Fibroblast of mammary gland (primary cell): ENCODE results near the gene DLG5.

Source experiments
- DNase-seq: peaks from one replicate; pipeline ENCODE4 v3.0.0-alpha.2; 2010; ENCODE audit warnings: low read depth
- H3K4me3 ChIP-seq: 2 replicates; pipeline ENCODE4 v1.5.1; 2011; ENCODE audit warnings: low read depth, mild to moderate bottlenecking, low read length, moderate library complexity; ENCODE audit not compliant: control insufficient read depth
- CTCF ChIP-seq: conservative IDR thresholded peaks from 2 replicates; pipeline ENCODE4 v1.5.1; 2011; ENCODE audit warnings: low read depth, low read length, inconsistent platforms; ENCODE audit not compliant: control insufficient read depth, insufficient read depth

DLG5 gene

GRCh38 chr10:77904100-77904840 lies 22.3 kb downstream of the DLG5 start:
- no peak for DNase-seq
- TF ChIP-seq CTCF, result no peak
- H3K4me3 ChIP-seq, result no peak overlapping the region

GRCh38 chr10:77902159-77902558 lies 24.4 kb downstream of the DLG5 start:
- no peak for DNase-seq
- no peak overlapping the region for H3K4me3 ChIP-seq
- TF ChIP-seq CTCF, result no peak

DNA sequence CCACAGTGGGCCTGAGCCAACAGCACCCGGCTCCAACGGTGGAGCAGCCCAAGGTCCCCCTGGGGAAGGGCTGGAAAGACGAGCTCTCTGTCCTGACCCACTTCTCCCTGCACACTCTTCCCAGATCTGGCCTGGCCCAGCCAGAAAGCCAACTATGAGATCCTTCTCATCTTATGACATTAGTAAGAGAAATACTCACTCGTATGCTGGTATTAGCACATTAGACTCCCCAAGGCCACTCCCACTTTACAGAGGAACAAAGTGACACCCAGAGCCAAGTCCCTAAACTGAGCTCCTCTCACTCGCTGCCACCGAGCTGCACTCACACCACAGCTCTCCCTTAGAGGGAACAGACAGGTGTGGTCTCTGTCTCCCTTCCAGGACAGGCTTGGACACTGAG lies 24.8 kb downstream of the DLG5 start:
- TF ChIP-seq CTCF, result no peak
- no peak for DNase-seq
- H3K4me3 ChIP-seq, result no peak overlapping the region

- no peak overlapping the region for H3K4me3 ChIP-seq
- no peak for DNase-seq
- no peak for TF ChIP-seq CTCF
These were observed 26.9 kb downstream of the DLG5 start for GRCh38 chr10:77899690-77900089.

DNA sequence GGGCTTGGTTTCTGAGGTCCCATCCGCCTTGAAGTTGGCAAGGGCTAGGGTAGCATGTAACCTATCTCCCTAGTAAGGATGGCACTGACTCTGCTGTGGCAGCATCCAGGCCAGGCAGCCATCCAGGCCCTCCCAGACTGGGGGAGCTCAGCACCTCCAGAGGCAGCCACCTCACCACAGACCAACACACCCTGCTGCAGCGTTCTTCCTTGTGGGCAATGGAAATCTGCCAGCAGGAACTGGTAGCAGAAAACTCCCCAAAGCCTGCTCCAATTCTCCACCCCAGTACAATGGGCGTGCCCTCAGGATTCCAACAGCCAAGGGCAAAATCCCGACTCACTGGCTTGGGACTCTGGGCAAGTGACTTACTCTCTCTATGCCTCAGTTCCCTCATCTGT lies 27.5 kb downstream of the DLG5 start:
- peak; percentile 65 for DNase-seq
- TF ChIP-seq CTCF, result no peak
- H3K4me3 ChIP-seq, result no peak overlapping the region

DNA sequence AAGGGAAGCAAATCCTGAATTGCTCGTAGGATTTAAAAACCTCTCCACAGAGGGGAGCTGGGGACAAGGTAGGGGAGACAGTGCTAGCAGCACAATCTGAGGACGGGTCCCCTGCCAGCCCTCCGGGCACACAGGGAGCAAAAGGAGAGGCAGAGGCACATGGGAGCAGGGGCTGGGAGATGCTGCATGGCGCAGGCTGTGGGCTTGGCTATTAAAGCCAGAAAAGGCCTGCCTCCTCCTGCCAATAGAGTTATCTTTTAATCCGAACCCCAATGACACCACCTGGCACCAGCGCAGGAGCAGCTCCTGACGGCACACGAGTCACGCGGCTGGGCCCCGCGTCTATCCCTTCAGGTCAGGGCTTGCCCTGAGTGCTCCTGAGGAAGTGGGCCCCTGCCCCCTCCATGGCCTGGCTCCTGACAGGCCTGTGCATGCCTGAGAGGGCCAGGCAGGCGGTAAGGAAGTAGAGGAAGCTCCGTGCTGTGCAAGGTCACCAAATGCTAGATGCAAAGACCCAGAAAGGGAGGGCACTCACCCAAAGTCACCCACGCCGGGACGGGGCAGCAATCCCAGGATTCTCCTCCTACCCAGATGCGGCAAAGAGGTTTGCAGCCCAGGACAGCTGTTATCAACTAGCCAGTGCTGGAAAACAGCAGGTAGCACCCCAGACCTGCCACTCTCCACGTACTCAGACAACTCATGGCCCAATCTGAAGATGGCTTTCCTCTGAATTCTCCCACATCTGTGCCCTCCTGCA lies 28.1 kb downstream of the DLG5 start:
- no peak for TF ChIP-seq CTCF
- DNase-seq, result peak; percentile 15
- no peak overlapping the region for H3K4me3 ChIP-seq
